PC-3 (cell line): ENCODE results near the gene TUBD1.
"Not testable (repeated sequence)": the region's sequence is repeated elsewhere in the genome, so short reads cannot be mapped to it uniquely, and the experiment has no call there.

Experiments
- CTCF ChIP-seq: fragments of 300-600 bp; sonication (generic); conservative IDR thresholded peaks from 2 replicates; pipeline ENCODE4 v1.5.1; 2017; ENCODE audit warnings: antibody characterized with exemption, low read depth, mild to moderate bottlenecking, low read length
- EZH2 ChIP-seq: fragments of 300-600 bp; sonication (generic); IDR thresholded peaks from one replicate; pipeline ENCODE4 v1.6.1; 2017; ENCODE audit warnings: antibody characterized with exemption, mild to moderate bottlenecking, low read length; ENCODE audit not compliant: unreplicated experiment
- EZH2phosphoT487 ChIP-seq: fragments of 300-600 bp; sonication (generic); IDR thresholded peaks from 2 replicates; pipeline ENCODE4 v1.6.1; 2018; ENCODE audit warnings: mild to moderate bottlenecking, antibody characterized with exemption, low read length, borderline replicate concordance

- not testable (repeated sequence) for TF ChIP-seq CTCF, EZH2, EZH2phosphoT487
Observed at GRCh38 chr17:59828819-59829216, 63.9 kb downstream of the TUBD1 start.
